Endothelial cell of umbilical vein (primary cell): ENCODE measurements around the gene IL17F. TPM values are rescaled to one million over a fixed set of nuclear protein-coding genes. Genes with fewer than 3 reads are reported as not detected.

ENCODE experiments used
- Bru-seq: library from RNA; stranded (reverse); fragments of 400-500 nt; gene quantifications from one replicate; lab custom pipeline; 2021; lab: Mats Ljungman, UMichigan
- BruChase-seq, 2 experiments: library from RNA; stranded (reverse); fragments of 400-500 nt; gene quantifications; one replicate each; lab custom pipeline; 2021; lab: Mats Ljungman, UMichigan
- BruUV-seq: library from RNA; stranded (reverse); fragments of 400-500 nt; replicated peaks from 2 replicates; lab custom pipeline; 2021; lab: Mats Ljungman, UMichigan
- CTCF ChIA-PET: fragments of 300-600, 350-600 bp; sonication (Branson Sonifier 250); formaldehyde crosslinking; loops from one replicate; lab custom pipeline; 2021; ENCODE audit warnings: antibody characterized with exemption, inconsistent platforms; lab: Charles Lee
- POLR2A ChIA-PET: fragments of 300-600, 350-600 bp; sonication (Branson Sonifier 250); formaldehyde crosslinking; loops from one replicate; lab custom pipeline; 2021; ENCODE audit warnings: antibody characterized with exemption, inconsistent platforms; lab: Charles Lee
- DNase-seq: peaks from one replicate; pipeline ENCODE4 v3.0.0-alpha.2; 2011; ENCODE audit warnings: low read depth, low spot score
- FAIRE-seq: peaks from 2 replicates; lab custom pipeline; 2011; peaks lifted over from hg19 to GRCh38; lab: Jason Lieb, UNC
- H2AFZ ChIP-seq: 2 replicates; pipeline ENCODE4 v1.6.0; 2012; ENCODE audit warnings: low read depth, low read length, control low read depth, inconsistent platforms
- H3K27ac ChIP-seq: 2 replicates; pipeline ENCODE4 v1.5.1; 2011; ENCODE audit warnings: low read depth, mild to moderate bottlenecking, control low read depth, low read length, moderate library complexity; ENCODE audit not compliant: insufficient read depth
- H3K27me3 ChIP-seq, 2 experiments: 2 replicates each; pipeline versions ENCODE4 v1.6.0 to v1.6.1; 2011; ENCODE audit warnings: low read length in 2 of 2, mixed read lengths in 1 of 2; ENCODE audit not compliant: control insufficient read depth in 2 of 2, insufficient read depth in 2 of 2
- H3K36me3 ChIP-seq, 2 experiments: 2 replicates in 1 of 2; 3 replicates in 1 of 2; pipeline ENCODE4 v1.5.1; 2011; ENCODE audit warnings: low read length in 2 of 2, mild to moderate bottlenecking in 1 of 2, moderate library complexity in 1 of 2; ENCODE audit not compliant: control insufficient read depth in 2 of 2, insufficient read depth in 2 of 2; ENCODE audit errors: extremely low read depth in 1 of 2
- H3K4me1 ChIP-seq: 3 replicates; pipeline ENCODE4 v1.5.1; 2011; ENCODE audit warnings: mild to moderate bottlenecking, low read length; ENCODE audit not compliant: control insufficient read depth, insufficient read depth; ENCODE audit errors: extremely low read depth
- H3K4me2 ChIP-seq: 2 replicates; pipeline ENCODE4 v1.6.1; 2011; ENCODE audit warnings: low read length, control low read depth, mixed read lengths; ENCODE audit not compliant: insufficient read depth
- H3K4me3 ChIP-seq, 3 experiments: fragments of 200-600 bp in 1 of 3; sonication (generic), shearing (Covaris generic) in 1 of 3; replicated peaks in 1 of 3; 2 replicates each; pipeline ENCODE4 v1.5.1; 2011 to 2016; ENCODE audit warnings: control low read depth in 3 of 3, low read length in 3 of 3, mild to moderate bottlenecking in 2 of 3, inconsistent platforms in 1 of 3, low read depth in 1 of 3, moderate library complexity in 1 of 3; ENCODE audit not compliant: insufficient read depth in 1 of 3
- H3K79me2 ChIP-seq: 2 replicates; pipeline ENCODE4 v1.6.0; 2012; ENCODE audit warnings: low read length, inconsistent platforms; ENCODE audit not compliant: control insufficient read depth, insufficient read depth
- H3K9ac ChIP-seq: replicated peaks from 2 replicates; pipeline ENCODE3; 2011; ENCODE audit warnings: low read length, control low read depth; ENCODE audit not compliant: insufficient read depth; ENCODE audit errors: extremely low read depth
- H3K9me1 ChIP-seq: replicated peaks from 3 replicates; pipeline ENCODE4 v1.6.0; 2011; ENCODE audit warnings: mild to moderate bottlenecking, low read length; ENCODE audit not compliant: control insufficient read depth, insufficient read depth; ENCODE audit errors: extremely low read depth
- H3K9me3 ChIP-seq: replicated peaks from 2 replicates; pipeline ENCODE4 v1.5.1; 2012; ENCODE audit warnings: low read length, inconsistent platforms; ENCODE audit not compliant: control insufficient read depth, insufficient read depth
- H4K20me1 ChIP-seq: replicated peaks from 2 replicates; pipeline ENCODE3; 2011; ENCODE audit warnings: mild to moderate bottlenecking, low read length; ENCODE audit not compliant: control insufficient read depth, insufficient read depth; ENCODE audit errors: extremely low read depth
- EZH2 ChIP-seq: IDR thresholded peaks from 2 replicates; pipeline ENCODE4 v1.6.1; 2012; ENCODE audit warnings: borderline replicate concordance, low read depth, mild to moderate bottlenecking, moderate library complexity, low read length, inconsistent platforms; ENCODE audit not compliant: severe bottlenecking
- FOS ChIP-seq: IDR thresholded peaks from 2 replicates; pipeline ENCODE4 v1.6.1; 2011; ENCODE audit warnings: mild to moderate bottlenecking, low read length, moderate library complexity, borderline replicate concordance; ENCODE audit not compliant: insufficient read depth
- GATA2 ChIP-seq: IDR thresholded peaks from 2 replicates; pipeline ENCODE4 v1.7.0; 2011; ENCODE audit warnings: low read depth, mild to moderate bottlenecking, moderate library complexity, mixed read lengths, low read length; ENCODE audit not compliant: insufficient read length, insufficient read depth
- JUN ChIP-seq: IDR thresholded peaks from 2 replicates; pipeline ENCODE4 v1.6.1; 2011; ENCODE audit warnings: borderline replicate concordance, low read depth; ENCODE audit not compliant: insufficient read length, insufficient read depth
- MAX ChIP-seq: IDR thresholded peaks from 2 replicates; pipeline ENCODE4 v1.6.1; 2011; ENCODE audit not compliant: insufficient read depth, insufficient read length
- MYC ChIP-seq: IDR thresholded peaks from one replicate; pipeline ENCODE4 v1.6.1; 2011; ENCODE audit warnings: mild to moderate bottlenecking, low read depth, low read length
- POLR2A ChIP-seq: IDR thresholded peaks from 2 replicates; pipeline ENCODE4 v1.6.1; 2012; ENCODE audit warnings: low read depth, mild to moderate bottlenecking, control low read depth, low read length
- POLR2AphosphoS5 ChIP-seq: IDR thresholded peaks from 2 replicates; pipeline ENCODE4 v1.6.1; 2012; ENCODE audit warnings: low read depth, mild to moderate bottlenecking, control low read depth, low read length, moderate library complexity; ENCODE audit not compliant: insufficient read depth
- dilution Hi-C: fragments of 300-500 bp; cut with MboI; formaldehyde crosslinking; loops from one replicate; pipeline ENCODE4 v1.15.0; 2019; ENCODE audit warnings: low sequenced_read_pairs; ENCODE audit not compliant: extremely low pct_ligation_motif_present
- intact Hi-C: fragments of 100-400 bp; cut with micrococcal nuclease; formaldehyde crosslinking; loops from one replicate; pipeline ENCODE4 v1.10.0; 2022
- long read RNA-seq: library from polyadenylated mRNA; stranded (forward); transcript quantifications from one replicate; pipeline ENCODE4 v2.0.0, GENCODE V29; 2021
- polyA minus RNA-seq, 3 experiments: library from RNA; depleted of rRNA, polyadenylated mRNA; stranded (reverse); fragments of >200 nt; gene quantifications; 1 replicate in 1 of 3; 2 replicates in 2 of 3; pipeline ENCODE4 v1.2.3, GENCODE V29; 2011
- polyA plus RNA-seq, 4 experiments: library from polyadenylated mRNA; depleted of rRNA in 3 of 4; stranded (reverse) in 3 of 4; unstranded in 1 of 4; fragments of >200 nt; gene quantifications; 2 replicates each; pipeline versions ENCODE4 v1.2.1 to v1.2.3, GENCODE V29; 2011 to 2012; ENCODE audit warnings: missing spikeins in 1 of 4
- total RNA-seq: library from RNA; stranded (reverse); gene quantifications from 2 replicates; pipeline ENCODE4 v1.2.3, GENCODE V29; 2021
- TF ChIP-seq, protein P1 (sequence below), 2 donors: IDR thresholded peaks; 1 replicate in 1 of 2; 2 replicates in 1 of 2; pipeline ENCODE4 v1.5.1; 2011; ENCODE audit warnings: low read length in 2 of 2, mild to moderate bottlenecking in 2 of 2, moderate library complexity in 2 of 2, control low read depth in 1 of 2, inconsistent platforms in 1 of 2, low read depth in 1 of 2; ENCODE audit not compliant: insufficient read depth in 1 of 2; ENCODE audit errors: extremely low read depth in 1 of 2

Gene IL17F
- not detected in 2 replicates for total RNA-seq
- polyA plus RNA-seq = not detected in 2 replicates
- polyA plus RNA-seq (2011; cell fraction: cytosol; rRNA removed) = not detected in 2 replicates
- polyA plus RNA-seq (2011; cell fraction: nucleus; rRNA removed) = not detected in 2 replicates
- polyA plus RNA-seq (2012) = not detected in 2 replicates
- polyA minus RNA-seq = not detected in 2 replicates
- polyA minus RNA-seq (2011; cell fraction: cytosol; rRNA and poly(A)+ RNA removed) = not detected
- not detected in 2 replicates for polyA minus RNA-seq (2011; cell fraction: nucleus; rRNA and poly(A)+ RNA removed)
- Bru-seq, nascent RNA = not detected
- not detected for BruChase-seq, experiment 1, labeled RNA remaining after a 6-hour chase
- BruChase-seq, experiment 2, labeled RNA remaining after a 2-hour chase = not detected
- long read RNA-seq = 0 reads

DNA sequence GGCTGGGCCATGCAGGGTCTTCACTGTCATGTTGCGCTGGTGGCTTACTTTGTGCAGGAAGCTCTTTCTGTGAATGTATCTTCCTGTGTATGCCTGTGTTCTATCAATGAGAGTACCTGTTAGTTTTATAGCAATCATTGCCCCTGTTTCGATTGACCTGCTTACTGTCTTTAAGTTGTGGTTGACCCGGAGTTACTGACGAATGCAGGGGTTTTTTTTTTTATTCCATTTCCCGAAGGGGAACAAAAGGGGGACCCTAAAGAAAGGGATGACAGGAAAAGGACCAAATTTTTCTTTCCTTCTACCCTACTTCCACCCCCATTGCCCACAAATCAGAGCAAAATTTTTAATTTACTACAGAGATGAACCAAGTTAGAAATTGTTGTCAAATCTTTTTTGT is at the start of gene IL17F:
IL17F (minus strand) TSS at position 101 of the 400 bp plus-strand sequence; CDS start at position 30, 71 bp downstream.
- POLR2A ChIA-PET = no interaction called here
- TF ChIP-seq MAX (no peak), MYC (no peak), POLR2A (no peak), GATA2 (no peak), EZH2 (no peak), POLR2AphosphoS5 (no peak), JUN (no peak), FOS (no peak)
- TF ChIP-seq, protein P1, sequence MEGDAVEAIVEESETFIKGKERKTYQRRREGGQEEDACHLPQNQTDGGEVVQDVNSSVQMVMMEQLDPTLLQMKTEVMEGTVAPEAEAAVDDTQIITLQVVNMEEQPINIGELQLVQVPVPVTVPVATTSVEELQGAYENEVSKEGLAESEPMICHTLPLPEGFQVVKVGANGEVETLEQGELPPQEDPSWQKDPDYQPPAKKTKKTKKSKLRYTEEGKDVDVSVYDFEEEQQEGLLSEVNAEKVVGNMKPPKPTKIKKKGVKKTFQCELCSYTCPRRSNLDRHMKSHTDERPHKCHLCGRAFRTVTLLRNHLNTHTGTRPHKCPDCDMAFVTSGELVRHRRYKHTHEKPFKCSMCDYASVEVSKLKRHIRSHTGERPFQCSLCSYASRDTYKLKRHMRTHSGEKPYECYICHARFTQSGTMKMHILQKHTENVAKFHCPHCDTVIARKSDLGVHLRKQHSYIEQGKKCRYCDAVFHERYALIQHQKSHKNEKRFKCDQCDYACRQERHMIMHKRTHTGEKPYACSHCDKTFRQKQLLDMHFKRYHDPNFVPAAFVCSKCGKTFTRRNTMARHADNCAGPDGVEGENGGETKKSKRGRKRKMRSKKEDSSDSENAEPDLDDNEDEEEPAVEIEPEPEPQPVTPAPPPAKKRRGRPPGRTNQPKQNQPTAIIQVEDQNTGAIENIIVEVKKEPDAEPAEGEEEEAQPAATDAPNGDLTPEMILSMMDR (IDR thresholded peaks at IDR 0.05; ENCODE audit: extremely low read depth in 1 of 2, insufficient read depth in 1 of 2, low read depth in 1 of 2, low read length in 2 of 2) = no peak
- no TSS peak for BruUV-seq
- dilution Hi-C loops (no loop called here), intact Hi-C loops (no loop called here)
- CTCF ChIA-PET = interaction anchor here (1.4 kb wide), 1 partner anchor 10 kb away, joined by 9 read pairs; no protein-coding TSS in a partner anchor
- Histone ChIP-seq H3K9ac (no peak within 1 kb of the TSS), H3K27me3 (peaks cover 3 to 5% of the 10 kb centered on the region in 2 experiments), H3K27ac (no peak within 1 kb of the TSS), H4K20me1 (no peaks in the 10 kb centered on the region), H3K4me2 (no peak within 1 kb of the TSS), H2AFZ (no peak within 1 kb of the TSS), H3K79me2 (no peaks in the 10 kb centered on the region), H3K4me3 (no peak within 1 kb of the TSS), H3K4me1 (no peaks in the 10 kb centered on the region), H3K9me1 (no peaks in the 10 kb centered on the region), H3K36me3 (no peaks in the 10 kb centered on the region), H3K9me3 (no peaks in the 10 kb centered on the region)
- DNase-seq = no peak
- no peak for FAIRE-seq
